H9 (cell line): ENCODE data around the gene ZNF678. TPM values are rescaled to one million over a fixed set of nuclear protein-coding genes. Genes with fewer than 3 reads are reported as not detected.

ENCODE experiments used
- DNase-seq: peaks from one replicate; pipeline ENCODE4 v3.0.0-alpha.2; 2017
- H2AFZ ChIP-seq: one replicate; pipeline ENCODE4 v1.6.1; 2013; ENCODE audit warnings: mild to moderate bottlenecking, low read length, control low read depth, moderate library complexity
- H2AK5ac ChIP-seq: 2 replicates; pipeline ENCODE4 v1.6.1; 2013; ENCODE audit warnings: low read length, control low read depth, mixed read lengths; ENCODE audit not compliant: insufficient read length
- H2BK120ac ChIP-seq: one replicate; pipeline ENCODE4 v1.6.1; 2013; ENCODE audit warnings: low read depth, mild to moderate bottlenecking, low read length, control low read depth, inconsistent platforms; ENCODE audit not compliant: poor library complexity, severe bottlenecking
- H2BK12ac ChIP-seq: 2 replicates; pipeline ENCODE4 v1.6.1; 2013; ENCODE audit warnings: low read length, control low read depth, mixed read lengths, low read depth; ENCODE audit not compliant: insufficient read length
- H2BK15ac ChIP-seq: 2 replicates; pipeline ENCODE4 v1.6.1; 2013; ENCODE audit warnings: low read depth, low read length, control low read depth
- H2BK20ac ChIP-seq: one replicate; pipeline ENCODE4 v1.6.1; 2013; ENCODE audit warnings: low read depth, mild to moderate bottlenecking, low read length, control low read depth, inconsistent platforms; ENCODE audit not compliant: poor library complexity, severe bottlenecking
- H2BK5ac ChIP-seq: 2 replicates; pipeline ENCODE4 v1.6.1; 2013; ENCODE audit warnings: low read length, control low read depth, mixed read lengths; ENCODE audit not compliant: insufficient read length
- H3K14ac ChIP-seq: 2 replicates; pipeline ENCODE4 v1.6.1; 2013; ENCODE audit warnings: low read length, control low read depth; ENCODE audit not compliant: insufficient read depth
- H3K18ac ChIP-seq: 2 replicates; pipeline ENCODE4 v1.6.1; 2013; ENCODE audit warnings: low read depth, mild to moderate bottlenecking, mixed read lengths, low read length, control low read depth; ENCODE audit not compliant: insufficient read length
- H3K23ac ChIP-seq: 2 replicates; pipeline ENCODE4 v1.6.1; 2013; ENCODE audit warnings: low read length, control low read depth, mixed read lengths, low read depth; ENCODE audit not compliant: insufficient read length
- H3K23me2 ChIP-seq: 2 replicates; pipeline ENCODE4 v1.6.1; 2013; ENCODE audit warnings: low read depth, mild to moderate bottlenecking, mixed read lengths, low read length, control low read depth; ENCODE audit not compliant: insufficient read length, poor library complexity, severe bottlenecking
- H3K27ac ChIP-seq: 2 replicates; pipeline ENCODE4 v1.5.1; 2013; ENCODE audit warnings: low read length, control low read depth, mixed read lengths, low read depth; ENCODE audit not compliant: insufficient read length
- H3K27me3 ChIP-seq: 2 replicates; pipeline ENCODE4 v1.6.1; 2013; ENCODE audit warnings: low read length, control low read depth, inconsistent platforms; ENCODE audit not compliant: insufficient read depth
- H3K4ac ChIP-seq: 2 replicates; pipeline ENCODE4 v1.6.1; 2013; ENCODE audit warnings: low read depth, mild to moderate bottlenecking, control low read depth, inconsistent platforms, low read length, moderate library complexity
- H3K4me1 ChIP-seq: 2 replicates; pipeline ENCODE4 v1.6.1; 2013; ENCODE audit warnings: low read length, control low read depth, inconsistent platforms; ENCODE audit not compliant: insufficient read depth
- H3K4me2 ChIP-seq: 2 replicates; pipeline ENCODE4 v1.6.1; 2013; ENCODE audit warnings: low read length, control low read depth, mixed read lengths; ENCODE audit not compliant: insufficient read length, insufficient read depth
- H3K56ac ChIP-seq: 2 replicates; pipeline ENCODE4 v1.6.1; 2013; ENCODE audit warnings: low read depth, mild to moderate bottlenecking, mixed read lengths, low read length, control low read depth; ENCODE audit not compliant: insufficient read length
- H3K79me1 ChIP-seq: 2 replicates; pipeline ENCODE4 v1.6.1; 2013; ENCODE audit warnings: low read depth, mild to moderate bottlenecking, moderate library complexity, low read length, control low read depth, inconsistent platforms; ENCODE audit not compliant: insufficient read depth, poor library complexity, severe bottlenecking
- H3K79me2 ChIP-seq: 2 replicates; pipeline ENCODE4 v1.6.1; 2013; ENCODE audit warnings: low read length, control low read depth, inconsistent platforms; ENCODE audit not compliant: insufficient read depth
- H3K9ac ChIP-seq: 2 replicates; pipeline ENCODE4 v1.6.1; 2013; ENCODE audit warnings: low read length, control low read depth, mixed read lengths; ENCODE audit not compliant: insufficient read length; ENCODE audit errors: extremely low read depth
- H3K9me3 ChIP-seq: one replicate; pipeline ENCODE4 v1.6.1; 2013; ENCODE audit warnings: low read depth, low read length, inconsistent platforms; ENCODE audit not compliant: control insufficient read depth
- H3T11ph ChIP-seq: one replicate; pipeline ENCODE4 v1.6.1; 2013; ENCODE audit warnings: mild to moderate bottlenecking, low read length, control low read depth, inconsistent platforms
- H4K20me1 ChIP-seq: one replicate; pipeline ENCODE4 v1.6.1; 2013; ENCODE audit not compliant: control insufficient read depth, insufficient read length, insufficient read depth
- H4K5ac ChIP-seq: 2 replicates; pipeline ENCODE4 v1.6.1; 2013; ENCODE audit warnings: low read depth, mild to moderate bottlenecking, mixed read lengths, low read length, control low read depth; ENCODE audit not compliant: insufficient read length
- H4K8ac ChIP-seq: replicated peaks from 2 replicates; pipeline ENCODE4 v1.6.1; 2013; ENCODE audit warnings: low read length, control low read depth, mixed read lengths, low read depth; ENCODE audit not compliant: insufficient read length
- H4K91ac ChIP-seq: 2 replicates; pipeline ENCODE4 v1.6.1; 2013; ENCODE audit warnings: low read depth, mild to moderate bottlenecking, moderate library complexity, mixed read lengths, low read length, control low read depth; ENCODE audit not compliant: insufficient read length
- H3K27ac Mint-ChIP-seq, 3 experiments: 2 replicates in 2 of 3; 3 replicates in 1 of 3; pipeline ENCODE4 v1.8.0; 2020 to 2021; ENCODE audit warnings: mixed read lengths in 3 of 3, mild to moderate bottlenecking in 1 of 3, moderate library complexity in 1 of 3
- H3K27me3 Mint-ChIP-seq: 2 replicates; pipeline ENCODE4 v1.8.0; 2021; ENCODE audit warnings: low read depth, mild to moderate bottlenecking, moderate library complexity, mixed read lengths
- H3K36me3 Mint-ChIP-seq, 3 experiments: 2 replicates in 2 of 3; 3 replicates in 1 of 3; pipeline ENCODE4 v1.8.0; 2020 to 2021; ENCODE audit warnings: low read depth in 3 of 3, mixed read lengths in 3 of 3; ENCODE audit not compliant: insufficient read depth in 1 of 3
- H3K4me1 Mint-ChIP-seq, 2 experiments: 2 replicates each; pipeline ENCODE4 v1.8.0; 2020; ENCODE audit warnings: mixed read lengths in 2 of 2
- H3K4me3 Mint-ChIP-seq, 2 experiments: 2 replicates in 1 of 2; 3 replicates in 1 of 2; pipeline ENCODE4 v1.8.0; 2020 to 2021; ENCODE audit warnings: mild to moderate bottlenecking in 2 of 2, mixed read lengths in 2 of 2, moderate library complexity in 1 of 2
- H3K9me3 Mint-ChIP-seq, 2 experiments: 2 replicates in 1 of 2; 3 replicates in 1 of 2; pipeline ENCODE4 v1.8.0; 2020; ENCODE audit warnings: mild to moderate bottlenecking in 2 of 2, mixed read lengths in 2 of 2, moderate library complexity in 1 of 2
- CTCF ChIP-seq: fragments of 200-600 bp; sonication (generic); conservative IDR thresholded peaks from 3 replicates; pipeline ENCODE4 v1.8.0; 2021; ENCODE audit warnings: antibody characterized with exemption, mild to moderate bottlenecking
- WGBS: extraction: QIAGEN DNeasy Blood & Tissue Kit; methylation state at CpG from one replicate; pipeline ENCODE4 v1.1.7; 2013; ENCODE audit warnings: missing lambda C conversion rate, low lambda C conversion rate, mixed read lengths; ENCODE audit not compliant: insufficient read length; ENCODE audit errors: extremely low coverage; 5-methylcytosine and 5-hydroxymethylcytosine counted together
- total RNA-seq: library from RNA; stranded (reverse); gene quantifications from 2 replicates; pipeline ENCODE4 v1.2.1, GENCODE V29; 2021

Gene ZNF678
- total RNA-seq, 1 experiment from 2014 or later: 25.3 TPM

- Histone ChIP-seq H3K14ac (no peak overlapping the region), H2BK120ac (no peak overlapping the region), H3K4me1 (no peaks in the 10 kb centered on the region), H2AK5ac (no peak overlapping the region), H3K4me2 (no peak overlapping the region), H4K8ac (no peak overlapping the region), H3K4ac (no peak overlapping the region), H2AFZ (no peak overlapping the region), H2BK15ac (no peak overlapping the region), H4K91ac (no peak overlapping the region), H3K9me3 (no peaks in the 10 kb centered on the region), H4K5ac (no peak overlapping the region), H3K23ac (no peak overlapping the region), H3K79me1 (no peaks in the 10 kb centered on the region), H2BK5ac (no peak overlapping the region), H4K20me1 (no peaks in the 10 kb centered on the region), H2BK12ac (no peak overlapping the region), H3K79me2 (0 out of 2 replicates have a peak, but pooled peaks cover 2% of the 10 kb centered on the region), H3K23me2 (peaks cover 5% of the 10 kb centered on the region), H3K56ac (no peak overlapping the region), H3K9ac (no peak overlapping the region), H3K27me3 (no peaks in the 10 kb centered on the region), H2BK20ac (no peak overlapping the region), H3T11ph (no peak overlapping the region), H3K27ac (no peak overlapping the region), H3K18ac (no peak overlapping the region)
- no peak for DNase-seq
- peaks cover 0 to 12% of the 10 kb centered on the region in 2 experiments; a peak in 3 of 4 replicates for H3K4me1 Mint-ChIP-seq
- H3K27ac Mint-ChIP-seq: no peak overlapping the region
- no peak overlapping the region; a peak in 1 of 5 replicates for H3K4me3 Mint-ChIP-seq
- peaks cover 13% of the 10 kb centered on the region for H3K27me3 Mint-ChIP-seq
- H3K9me3 Mint-ChIP-seq: peaks cover 8 to 14% of the 10 kb centered on the region in 2 experiments; a peak in 4 of 5 replicates
- no CpG with 5 or more reads among the region's 57 CpGs for WGBS
- peaks cover 0 to 7% (median 5%) of the 10 kb centered on the region in 3 experiments; a peak in 6 of 7 replicates for H3K36me3 Mint-ChIP-seq
- no peak for TF ChIP-seq CTCF
Measured at GRCh38 chr1:227560393-227561173, 2.8 kb upstream of the ZNF678 start.
